22Rv1 (cell line): ENCODE results near the gene WNT7A.

Experiments
- H3K27ac ChIP-seq: fragments of 450-650 bp; 2 replicates; pipeline ENCODE4 v1.5.1; 2017
- CTCF ChIP-seq: fragments of 450-650 bp; IDR thresholded peaks from 2 replicates; pipeline ENCODE4 v1.5.1; 2017; ENCODE audit warnings: mild to moderate bottlenecking
- ZFX ChIP-seq: fragments of 450-650 bp; IDR thresholded peaks from 2 replicates; pipeline ENCODE4 v1.6.1; 2017; ENCODE audit warnings: antibody characterized with exemption, borderline replicate concordance

WNT7A gene

GRCh38 chr3:13896473-13897154 is 16.7 kb upstream of the WNT7A start:
- TF ChIP-seq ZFX, result no peak
- peak; percentile 82 for TF ChIP-seq CTCF
- no peak overlapping the region for H3K27ac ChIP-seq

GRCh38 chr3:13895155-13896105 is 15.6 kb upstream of the WNT7A start:
- TF ChIP-seq CTCF, result no peak
- no peak for TF ChIP-seq ZFX
- H3K27ac ChIP-seq, result no peak overlapping the region

GRCh38 chr3:13894807-13895154 is 14.9 kb upstream of the WNT7A start:
- H3K27ac ChIP-seq, result no peak overlapping the region
- TF ChIP-seq ZFX (no peak), CTCF (no peak)

GRCh38 chr3:13894096-13894806 is 14.4 kb upstream of the WNT7A start:
- TF ChIP-seq ZFX (no peak), CTCF (no peak)
- no peak overlapping the region for H3K27ac ChIP-seq

GRCh38 chr3:13892304-13892703 is 12.4 kb upstream of the WNT7A start:
- TF ChIP-seq CTCF (no peak), ZFX (no peak)
- H3K27ac ChIP-seq, result no peak overlapping the region

GRCh38 chr3:13891492-13892073 is 11.7 kb upstream of the WNT7A start:
- no peak overlapping the region for H3K27ac ChIP-seq
- TF ChIP-seq ZFX (no peak), CTCF (no peak)
